ENCODE results near the gene PRLR.

PRLR gene

GRCh38 chr5:35203403-35203802, 26.9 kb downstream of the PRLR start:
- H3K27ac ChIP-seq, result no peak overlapping the region
- TF ChIP-seq ZFX (IDR thresholded peaks at IDR 0.05; ENCODE audit: borderline replicate concordance), result no peak
- no peak for TF ChIP-seq CTCF (IDR thresholded peaks at IDR 0.05)

- TF ChIP-seq CTCF (IDR thresholded peaks at IDR 0.05), result peak; percentile 65
- TF ChIP-seq ZFX (IDR thresholded peaks at IDR 0.05; ENCODE audit: borderline replicate concordance), result no peak
- H3K27ac ChIP-seq, result no peak overlapping the region
Observed at GRCh38 chr5:35202319-35203111, 27.8 kb downstream of the PRLR start.

- TF ChIP-seq ZFX (IDR thresholded peaks at IDR 0.05; ENCODE audit: borderline replicate concordance) (no peak), CTCF (IDR thresholded peaks at IDR 0.05) (no peak)
- no peak overlapping the region for H3K27ac ChIP-seq
Observed at GRCh38 chr5:35201291-35201690, 29.0 kb downstream of the PRLR start.

GRCh38 chr5:35199886-35200285, 30.4 kb downstream of the PRLR start:
- TF ChIP-seq CTCF (IDR thresholded peaks at IDR 0.05) (no peak), ZFX (IDR thresholded peaks at IDR 0.05; ENCODE audit: borderline replicate concordance) (no peak)
- no peak overlapping the region for H3K27ac ChIP-seq

- TF ChIP-seq CTCF (IDR thresholded peaks at IDR 0.05), result no peak
- TF ChIP-seq ZFX (IDR thresholded peaks at IDR 0.05; ENCODE audit: borderline replicate concordance), result no peak
- H3K27ac ChIP-seq, result peak overlapping the region; percentile 39
Observed at GRCh38 chr5:35198686-35199085, 31.6 kb downstream of the PRLR start.

GRCh38 chr5:35198075-35198474, 32.2 kb downstream of the PRLR start:
- H3K27ac ChIP-seq, result peak overlapping the region; percentile 39
- TF ChIP-seq ZFX (IDR thresholded peaks at IDR 0.05; ENCODE audit: borderline replicate concordance), result no peak
- TF ChIP-seq CTCF (IDR thresholded peaks at IDR 0.05), result no peak

- TF ChIP-seq ZFX (IDR thresholded peaks at IDR 0.05; ENCODE audit: borderline replicate concordance) (no peak), CTCF (IDR thresholded peaks at IDR 0.05) (no peak)
- H3K27ac ChIP-seq, result peak overlapping the region; percentile 39; the same call in 1 of the 2 replicates
Observed at GRCh38 chr5:35197351-35197750, 32.9 kb downstream of the PRLR start.

Data from 22Rv1 (cell line).